Endothelial cell of umbilical vein (primary cell): Measurements from ENCODE around the gene AGMO. TPM values are rescaled to one million over a fixed set of nuclear protein-coding genes. Genes with fewer than 3 reads are reported as not detected.

Experiments
- BruUV-seq: library from RNA; stranded (reverse); fragments of 400-500 nt; replicated peaks from 2 replicates; lab custom pipeline; 2021; lab: Mats Ljungman, UMichigan
- CTCF ChIA-PET: fragments of 300-600, 350-600 bp; sonication (Branson Sonifier 250); formaldehyde crosslinking; loops from one replicate; lab custom pipeline; 2021; ENCODE audit warnings: antibody characterized with exemption, inconsistent platforms; lab: Charles Lee
- POLR2A ChIA-PET: fragments of 300-600, 350-600 bp; sonication (Branson Sonifier 250); formaldehyde crosslinking; loops from one replicate; lab custom pipeline; 2021; ENCODE audit warnings: antibody characterized with exemption, inconsistent platforms; lab: Charles Lee
- DNase-seq: peaks from one replicate; pipeline ENCODE4 v3.0.0-alpha.2; 2011; ENCODE audit warnings: low read depth, low spot score
- FAIRE-seq: peaks from 2 replicates; lab custom pipeline; 2011; peaks lifted over from hg19 to GRCh38; lab: Jason Lieb, UNC
- H2AFZ ChIP-seq: 2 replicates; pipeline ENCODE4 v1.6.0; 2012; ENCODE audit warnings: low read depth, low read length, control low read depth, inconsistent platforms
- H3K27ac ChIP-seq: 2 replicates; pipeline ENCODE4 v1.5.1; 2011; ENCODE audit warnings: low read depth, mild to moderate bottlenecking, control low read depth, low read length, moderate library complexity; ENCODE audit not compliant: insufficient read depth
- H3K27me3 ChIP-seq, 2 experiments: 2 replicates each; pipeline versions ENCODE4 v1.6.0 to v1.6.1; 2011; ENCODE audit warnings: low read length in 2 of 2, mixed read lengths in 1 of 2; ENCODE audit not compliant: control insufficient read depth in 2 of 2, insufficient read depth in 2 of 2
- H3K36me3 ChIP-seq, 2 experiments: 2 replicates in 1 of 2; 3 replicates in 1 of 2; pipeline ENCODE4 v1.5.1; 2011; ENCODE audit warnings: low read length in 2 of 2, mild to moderate bottlenecking in 1 of 2, moderate library complexity in 1 of 2; ENCODE audit not compliant: control insufficient read depth in 2 of 2, insufficient read depth in 2 of 2; ENCODE audit errors: extremely low read depth in 1 of 2
- H3K4me1 ChIP-seq: 3 replicates; pipeline ENCODE4 v1.5.1; 2011; ENCODE audit warnings: mild to moderate bottlenecking, low read length; ENCODE audit not compliant: control insufficient read depth, insufficient read depth; ENCODE audit errors: extremely low read depth
- H3K4me2 ChIP-seq: 2 replicates; pipeline ENCODE4 v1.6.1; 2011; ENCODE audit warnings: low read length, control low read depth, mixed read lengths; ENCODE audit not compliant: insufficient read depth
- H3K4me3 ChIP-seq, 3 experiments: fragments of 200-600 bp in 1 of 3; sonication (generic), shearing (Covaris generic) in 1 of 3; replicated peaks in 1 of 3; 2 replicates each; pipeline ENCODE4 v1.5.1; 2011 to 2016; ENCODE audit warnings: control low read depth in 3 of 3, low read length in 3 of 3, mild to moderate bottlenecking in 2 of 3, inconsistent platforms in 1 of 3, low read depth in 1 of 3, moderate library complexity in 1 of 3; ENCODE audit not compliant: insufficient read depth in 1 of 3
- H3K79me2 ChIP-seq: 2 replicates; pipeline ENCODE4 v1.6.0; 2012; ENCODE audit warnings: low read length, inconsistent platforms; ENCODE audit not compliant: control insufficient read depth, insufficient read depth
- H3K9ac ChIP-seq: replicated peaks from 2 replicates; pipeline ENCODE3; 2011; ENCODE audit warnings: low read length, control low read depth; ENCODE audit not compliant: insufficient read depth; ENCODE audit errors: extremely low read depth
- H3K9me1 ChIP-seq: replicated peaks from 3 replicates; pipeline ENCODE4 v1.6.0; 2011; ENCODE audit warnings: mild to moderate bottlenecking, low read length; ENCODE audit not compliant: control insufficient read depth, insufficient read depth; ENCODE audit errors: extremely low read depth
- H3K9me3 ChIP-seq: replicated peaks from 2 replicates; pipeline ENCODE4 v1.5.1; 2012; ENCODE audit warnings: low read length, inconsistent platforms; ENCODE audit not compliant: control insufficient read depth, insufficient read depth
- H4K20me1 ChIP-seq: replicated peaks from 2 replicates; pipeline ENCODE3; 2011; ENCODE audit warnings: mild to moderate bottlenecking, low read length; ENCODE audit not compliant: control insufficient read depth, insufficient read depth; ENCODE audit errors: extremely low read depth
- EZH2 ChIP-seq: IDR thresholded peaks from 2 replicates; pipeline ENCODE4 v1.6.1; 2012; ENCODE audit warnings: borderline replicate concordance, low read depth, mild to moderate bottlenecking, moderate library complexity, low read length, inconsistent platforms; ENCODE audit not compliant: severe bottlenecking
- FOS ChIP-seq: IDR thresholded peaks from 2 replicates; pipeline ENCODE4 v1.6.1; 2011; ENCODE audit warnings: mild to moderate bottlenecking, low read length, moderate library complexity, borderline replicate concordance; ENCODE audit not compliant: insufficient read depth
- GATA2 ChIP-seq: IDR thresholded peaks from 2 replicates; pipeline ENCODE4 v1.7.0; 2011; ENCODE audit warnings: low read depth, mild to moderate bottlenecking, moderate library complexity, mixed read lengths, low read length; ENCODE audit not compliant: insufficient read length, insufficient read depth
- JUN ChIP-seq: IDR thresholded peaks from 2 replicates; pipeline ENCODE4 v1.6.1; 2011; ENCODE audit warnings: borderline replicate concordance, low read depth; ENCODE audit not compliant: insufficient read length, insufficient read depth
- MAX ChIP-seq: IDR thresholded peaks from 2 replicates; pipeline ENCODE4 v1.6.1; 2011; ENCODE audit not compliant: insufficient read depth, insufficient read length
- MYC ChIP-seq: IDR thresholded peaks from one replicate; pipeline ENCODE4 v1.6.1; 2011; ENCODE audit warnings: mild to moderate bottlenecking, low read depth, low read length
- POLR2A ChIP-seq: IDR thresholded peaks from 2 replicates; pipeline ENCODE4 v1.6.1; 2012; ENCODE audit warnings: low read depth, mild to moderate bottlenecking, control low read depth, low read length
- POLR2AphosphoS5 ChIP-seq: IDR thresholded peaks from 2 replicates; pipeline ENCODE4 v1.6.1; 2012; ENCODE audit warnings: low read depth, mild to moderate bottlenecking, control low read depth, low read length, moderate library complexity; ENCODE audit not compliant: insufficient read depth
- dilution Hi-C: fragments of 300-500 bp; cut with MboI; formaldehyde crosslinking; loops from one replicate; pipeline ENCODE4 v1.15.0; 2019; ENCODE audit warnings: low sequenced_read_pairs; ENCODE audit not compliant: extremely low pct_ligation_motif_present
- intact Hi-C: fragments of 100-400 bp; cut with micrococcal nuclease; formaldehyde crosslinking; loops from one replicate; pipeline ENCODE4 v1.10.0; 2022
- polyA plus RNA-seq, 4 experiments: library from polyadenylated mRNA; depleted of rRNA in 3 of 4; stranded (reverse) in 3 of 4; unstranded in 1 of 4; fragments of >200 nt; gene quantifications; 2 replicates each; pipeline versions ENCODE4 v1.2.1 to v1.2.3, GENCODE V29; 2011 to 2012; ENCODE audit warnings: missing spikeins in 1 of 4
- total RNA-seq: library from RNA; stranded (reverse); gene quantifications from 2 replicates; pipeline ENCODE4 v1.2.3, GENCODE V29; 2021
- TF ChIP-seq, protein P1 (sequence below), 2 donors: IDR thresholded peaks; 1 replicate in 1 of 2; 2 replicates in 1 of 2; pipeline ENCODE4 v1.5.1; 2011; ENCODE audit warnings: low read length in 2 of 2, mild to moderate bottlenecking in 2 of 2, moderate library complexity in 2 of 2, control low read depth in 1 of 2, inconsistent platforms in 1 of 2, low read depth in 1 of 2; ENCODE audit not compliant: insufficient read depth in 1 of 2; ENCODE audit errors: extremely low read depth in 1 of 2

Gene AGMO
- total and polyA plus RNA-seq, 2 donors (not counting 3 experiments of a cell fraction or from before 2014, with no cell fraction given), result 0.23 to 0.40 TPM

DNA sequence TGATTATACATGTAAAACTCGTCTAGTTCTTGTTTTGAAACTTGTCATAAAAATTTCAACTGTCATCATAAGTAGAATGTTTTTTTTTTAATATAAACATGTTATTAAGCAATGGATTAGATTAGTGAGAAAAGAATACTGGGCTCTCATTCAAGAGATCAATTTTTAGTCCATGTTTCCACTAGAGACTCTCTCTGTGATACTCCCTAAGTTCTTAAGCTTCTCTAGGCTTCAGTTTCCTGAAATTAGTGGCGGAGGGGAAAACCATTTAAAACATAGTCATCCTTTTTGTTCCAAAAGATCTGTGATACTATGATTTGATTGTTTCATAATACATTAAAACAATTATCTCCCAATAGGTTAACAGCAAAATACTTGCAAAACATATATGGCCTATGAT lies 142.2 kb downstream of the AGMO start:
- Histone ChIP-seq H3K9ac (no peak overlapping the region), H3K9me1 (no peaks in the 10 kb centered on the region), H3K27ac (no peak overlapping the region), H4K20me1 (no peaks in the 10 kb centered on the region), H3K27me3 (no peaks in the 10 kb centered on the region), H3K4me3 (no peak overlapping the region), H3K4me1 (no peaks in the 10 kb centered on the region), H3K36me3 (no peaks in the 10 kb centered on the region), H3K4me2 (no peak overlapping the region), H2AFZ (no peak overlapping the region), H3K79me2 (no peaks in the 10 kb centered on the region), H3K9me3 (no peaks in the 10 kb centered on the region)
- FAIRE-seq (no peak), DNase-seq (no peak)
- BruUV-seq, result no TSS peak
- POLR2A ChIA-PET, result no interaction called here
- CTCF ChIA-PET, result interaction anchor here (1.1 to 1.6 kb wide), 3 partner anchors 12 to 302 kb away, joined by 3 to 7 read pairs (median 3); no protein-coding TSS in a partner anchor
- intact Hi-C loops, result no loop called here
- dilution Hi-C loops, result no loop called here
- TF ChIP-seq, protein P1, sequence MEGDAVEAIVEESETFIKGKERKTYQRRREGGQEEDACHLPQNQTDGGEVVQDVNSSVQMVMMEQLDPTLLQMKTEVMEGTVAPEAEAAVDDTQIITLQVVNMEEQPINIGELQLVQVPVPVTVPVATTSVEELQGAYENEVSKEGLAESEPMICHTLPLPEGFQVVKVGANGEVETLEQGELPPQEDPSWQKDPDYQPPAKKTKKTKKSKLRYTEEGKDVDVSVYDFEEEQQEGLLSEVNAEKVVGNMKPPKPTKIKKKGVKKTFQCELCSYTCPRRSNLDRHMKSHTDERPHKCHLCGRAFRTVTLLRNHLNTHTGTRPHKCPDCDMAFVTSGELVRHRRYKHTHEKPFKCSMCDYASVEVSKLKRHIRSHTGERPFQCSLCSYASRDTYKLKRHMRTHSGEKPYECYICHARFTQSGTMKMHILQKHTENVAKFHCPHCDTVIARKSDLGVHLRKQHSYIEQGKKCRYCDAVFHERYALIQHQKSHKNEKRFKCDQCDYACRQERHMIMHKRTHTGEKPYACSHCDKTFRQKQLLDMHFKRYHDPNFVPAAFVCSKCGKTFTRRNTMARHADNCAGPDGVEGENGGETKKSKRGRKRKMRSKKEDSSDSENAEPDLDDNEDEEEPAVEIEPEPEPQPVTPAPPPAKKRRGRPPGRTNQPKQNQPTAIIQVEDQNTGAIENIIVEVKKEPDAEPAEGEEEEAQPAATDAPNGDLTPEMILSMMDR (IDR thresholded peaks at IDR 0.05; ENCODE audit: extremely low read depth in 1 of 2, insufficient read depth in 1 of 2, low read depth in 1 of 2, low read length in 2 of 2), result no peak
- TF ChIP-seq POLR2AphosphoS5, result no peak
- no peak for TF ChIP-seq MAX
- no peak for TF ChIP-seq POLR2A
- TF ChIP-seq JUN, result no peak
- no peak for TF ChIP-seq EZH2
- no peak for TF ChIP-seq GATA2
- TF ChIP-seq MYC, result no peak
- TF ChIP-seq FOS, result no peak
